GM19328 (cell line): ENCODE data around the gene ZNF599.
"Not testable (repeated sequence)": the region's sequence is repeated elsewhere in the genome, so short reads cannot be mapped to it uniquely, and the experiment has no call there.

Experiments
- ATAC-seq: cut with Tn5 transposase; IDR thresholded peaks from one replicate; pipeline ENCODE4 v1.9.1; 2021; ENCODE audit warnings: mild to moderate bottlenecking, moderate library complexity; ENCODE audit not compliant: unreplicated experiment

ZNF599 gene

GRCh38 chr19:34772697-34773554, at the start of gene ZNF599:
ZNF599 (minus strand) TSS chr19:34773215; CDS start chr19:34772841, 374 bp downstream.
- peak; percentile 89 for ATAC-seq

GRCh38 chr19:34818270-34818669, 45.3 kb upstream of the ZNF599 start:
- no peak for ATAC-seq

- no peak for ATAC-seq
Measured at GRCh38 chr19:34816708-34817107, 43.7 kb upstream of the ZNF599 start.

- ATAC-seq = no peak
Measured at GRCh38 chr19:34808566-34808965, 35.6 kb upstream of the ZNF599 start.

GRCh38 chr19:34806976-34807860, 34.2 kb upstream of the ZNF599 start:
- no peak for ATAC-seq

- ATAC-seq = no peak
Measured at GRCh38 chr19:34804115-34804514, 31.1 kb upstream of the ZNF599 start.

- not testable (repeated sequence) for ATAC-seq
Measured at GRCh38 chr19:34796953-34797352, 23.9 kb upstream of the ZNF599 start.

- ATAC-seq = no peak
Measured at GRCh38 chr19:34794066-34794960, 21.3 kb upstream of the ZNF599 start.

GRCh38 chr19:34793565-34793964, 20.6 kb upstream of the ZNF599 start:
- no peak for ATAC-seq

GRCh38 chr19:34788074-34788473, 15.1 kb upstream of the ZNF599 start:
- ATAC-seq = no peak

- no peak for ATAC-seq
Measured at GRCh38 chr19:34787059-34787824, 14.2 kb upstream of the ZNF599 start.

- no peak for ATAC-seq
Measured at GRCh38 chr19:34786236-34786635, 13.2 kb upstream of the ZNF599 start.

GRCh38 chr19:34779652-34780051, 6.6 kb upstream of the ZNF599 start:
- no peak for ATAC-seq

GRCh38 chr19:34778342-34778741, 5.3 kb upstream of the ZNF599 start:
- ATAC-seq = no peak

- no peak for ATAC-seq
Measured at GRCh38 chr19:34774857-34775256, 1.8 kb upstream of the ZNF599 start.

- no peak for ATAC-seq
Measured at GRCh38 chr19:34773555-34773864, 495 bp upstream of the ZNF599 start.

GRCh38 chr19:34767951-34768350, 5.1 kb downstream of the ZNF599 start:
- no peak for ATAC-seq

GRCh38 chr19:34766386-34766785, 6.6 kb downstream of the ZNF599 start:
- ATAC-seq = no peak

GRCh38 chr19:34759218-34759917, 13.6 kb downstream of the ZNF599 start:
- no peak for ATAC-seq

GRCh38 chr19:34757441-34757840, 15.6 kb downstream of the ZNF599 start:
- ATAC-seq = no peak
